HPDE6-E6E7 (cell line): ENCODE data around the gene TEPSIN.
A peak's percentile ranks its signal among the peaks of the same experiment; 100 is the strongest.

Experiments
- DNase-seq: peaks from one replicate; pipeline ENCODE4 v3.0.0; 2011; ENCODE audit warnings: missing footprints; ENCODE audit errors: extremely low spot score

Gene TEPSIN

GRCh38 chr17:81267390-81268067 is 28.7 kb upstream of the TEPSIN start:
- no peak for DNase-seq

DNA sequence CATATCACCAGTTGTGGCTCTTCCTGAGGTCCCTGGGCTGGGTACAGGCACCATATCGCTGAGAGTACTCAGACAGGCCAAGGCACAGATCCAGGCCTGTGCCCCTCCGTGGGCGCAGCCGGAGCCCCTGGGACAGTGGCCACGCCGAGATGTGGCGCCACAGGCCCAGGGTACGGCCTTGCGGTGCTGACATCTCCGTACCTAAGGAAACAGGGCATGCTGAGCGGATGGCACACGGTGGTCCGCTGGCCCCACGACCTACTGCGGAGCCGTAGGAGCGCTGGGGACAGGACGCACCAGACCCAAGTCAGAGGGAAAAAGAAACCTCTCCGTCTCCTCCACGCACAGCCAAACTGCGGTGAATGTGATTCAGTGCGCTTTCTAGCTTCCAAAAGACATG is 26.7 kb upstream of the TEPSIN start:
- no peak for DNase-seq

GRCh38 chr17:81264640-81265039 is 25.8 kb upstream of the TEPSIN start:
- no peak for DNase-seq

DNA sequence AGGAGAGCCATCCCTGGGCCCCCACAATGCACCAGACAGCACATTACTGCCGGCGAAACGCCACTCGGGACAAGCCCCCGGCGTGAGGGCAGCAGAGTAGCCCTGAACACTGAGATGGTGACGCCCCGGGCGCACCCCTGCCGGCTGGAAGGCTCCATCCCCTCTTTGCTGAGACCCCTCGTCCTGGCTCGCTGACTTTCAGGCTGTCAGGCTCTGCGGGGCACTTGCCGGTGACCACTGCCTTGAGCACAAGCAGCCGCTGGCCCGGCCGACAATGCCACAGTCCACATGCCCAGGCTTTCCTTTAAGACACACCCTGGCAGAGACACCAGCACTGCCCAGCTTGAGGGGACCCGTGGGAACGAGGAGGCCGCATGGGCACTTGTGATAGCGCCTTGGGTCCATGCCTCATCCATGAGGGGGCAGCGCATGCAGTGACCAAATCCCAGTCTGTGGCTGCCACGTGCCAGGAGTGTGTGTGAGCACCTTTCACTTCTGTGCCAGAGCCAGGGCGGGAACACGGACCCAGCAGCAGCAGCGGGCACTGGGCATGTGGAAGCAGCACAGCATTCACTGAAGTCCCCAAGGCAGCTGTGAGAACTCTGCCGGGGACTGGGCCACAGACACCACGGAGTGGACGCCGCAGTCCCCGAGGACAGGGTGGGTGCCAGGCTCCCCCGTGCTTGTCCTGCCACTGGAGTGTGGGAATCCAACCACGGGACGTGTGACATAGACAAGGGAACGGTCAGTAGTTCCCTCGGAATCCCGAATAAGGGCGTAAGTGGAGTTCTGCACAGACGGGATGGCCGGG is 24.7 kb upstream of the TEPSIN start:
- no peak for DNase-seq

DNA sequence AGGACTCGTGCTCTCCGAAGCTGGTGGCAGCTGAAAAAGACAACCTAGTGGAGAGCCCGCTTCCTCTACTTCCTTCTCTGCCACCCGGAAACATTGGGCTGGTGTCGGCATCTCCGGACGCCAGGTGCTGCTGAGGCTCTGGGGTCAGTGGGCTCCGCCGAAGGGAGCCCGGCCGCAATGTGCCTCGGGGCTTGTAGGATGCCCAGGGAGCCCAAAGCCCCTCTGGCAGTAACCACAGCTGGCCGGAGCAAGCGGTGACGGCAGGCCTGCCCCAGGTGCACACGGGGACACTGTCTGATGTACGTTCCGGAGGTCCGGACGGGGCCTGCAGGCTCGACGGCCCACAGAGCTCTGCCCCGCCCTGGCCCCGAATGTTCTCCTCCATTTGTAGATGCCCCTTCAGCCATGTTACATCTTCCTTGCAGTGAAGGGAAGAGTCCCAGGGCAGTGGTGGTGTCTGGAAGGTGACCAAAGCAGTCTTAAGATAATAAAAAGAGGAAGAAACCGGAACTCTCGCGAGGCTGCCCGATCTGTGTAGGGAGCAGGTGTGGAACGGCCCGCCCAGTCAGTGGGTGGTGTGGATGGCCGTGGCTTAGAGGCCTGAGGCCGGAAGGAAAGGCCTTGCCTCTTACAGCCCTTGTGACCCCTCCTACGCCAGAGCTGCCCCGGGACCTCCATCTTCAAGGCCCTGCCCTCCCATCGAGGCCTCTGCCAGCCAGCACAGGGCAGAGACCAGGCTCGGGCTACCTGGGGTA is 22.9 kb upstream of the TEPSIN start:
- DNase-seq: no peak

DNA sequence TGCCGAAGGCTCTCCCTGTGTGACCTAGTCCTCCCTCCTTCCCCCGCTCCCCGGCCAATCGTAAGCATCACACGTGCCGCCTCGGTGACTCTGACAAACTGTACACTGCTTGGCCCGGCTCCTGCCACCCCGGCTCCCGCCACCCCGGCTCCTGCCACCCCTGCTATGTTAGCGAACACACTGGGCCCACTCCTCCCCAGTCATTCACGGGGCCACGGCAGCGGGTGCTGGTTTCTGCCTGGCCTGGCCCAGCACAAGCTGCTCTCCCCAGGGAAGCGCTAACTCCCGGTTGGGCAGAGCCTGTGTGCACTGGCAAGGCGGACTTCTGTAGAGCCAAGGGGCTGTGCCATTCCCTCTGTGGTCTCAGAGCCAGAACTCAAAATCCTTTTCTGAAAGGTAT is 22.2 kb upstream of the TEPSIN start:
- no peak for DNase-seq

GRCh38 chr17:81260641-81261040 is 21.8 kb upstream of the TEPSIN start:
- no peak for DNase-seq

- no peak for DNase-seq
Measured at GRCh38 chr17:81260171-81260570, 21.3 kb upstream of the TEPSIN start.

- no peak for DNase-seq
Measured at GRCh38 chr17:81259058-81259605, 20.3 kb upstream of the TEPSIN start.

DNA sequence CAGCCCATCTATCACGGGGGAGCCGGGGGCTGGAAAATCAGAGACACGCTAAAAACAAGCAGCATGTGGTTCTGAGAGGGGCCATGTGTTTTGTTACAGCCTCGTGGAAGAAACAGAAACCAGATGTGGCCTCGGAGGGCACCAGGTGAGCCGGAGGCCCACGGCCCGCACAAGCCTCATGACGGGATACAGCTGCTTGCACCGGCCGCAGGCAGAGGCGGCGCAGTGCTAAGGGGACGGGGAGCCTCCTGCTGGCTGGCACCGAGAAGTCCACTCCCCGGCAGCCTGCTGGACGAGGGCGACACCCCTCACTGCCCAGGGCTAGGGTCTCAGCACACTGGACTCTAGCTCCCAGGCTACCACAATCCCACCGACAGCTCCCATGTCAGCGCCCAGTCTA is 19.4 kb upstream of the TEPSIN start:
- DNase-seq: no peak

DNA sequence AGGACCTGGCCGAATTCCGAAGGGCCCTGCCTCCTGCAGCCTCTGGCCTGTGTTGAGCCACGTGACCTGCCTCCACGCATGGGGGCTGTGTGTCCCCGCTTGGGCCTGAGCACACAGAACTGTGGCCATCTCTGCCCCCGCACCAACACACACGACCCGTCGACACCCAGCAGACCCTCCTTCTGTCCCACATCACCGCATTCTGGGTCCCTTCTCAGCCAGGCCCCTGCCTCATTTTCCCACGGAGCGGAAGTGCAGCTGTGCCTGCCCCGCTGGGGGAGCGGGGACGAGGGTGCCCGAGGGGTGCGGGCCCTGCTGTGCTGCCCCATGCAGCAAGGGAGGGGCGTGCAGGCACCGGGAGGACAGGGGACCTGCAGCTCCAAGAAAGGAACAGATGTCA is 18.7 kb upstream of the TEPSIN start:
- DNase-seq: no peak

DNA sequence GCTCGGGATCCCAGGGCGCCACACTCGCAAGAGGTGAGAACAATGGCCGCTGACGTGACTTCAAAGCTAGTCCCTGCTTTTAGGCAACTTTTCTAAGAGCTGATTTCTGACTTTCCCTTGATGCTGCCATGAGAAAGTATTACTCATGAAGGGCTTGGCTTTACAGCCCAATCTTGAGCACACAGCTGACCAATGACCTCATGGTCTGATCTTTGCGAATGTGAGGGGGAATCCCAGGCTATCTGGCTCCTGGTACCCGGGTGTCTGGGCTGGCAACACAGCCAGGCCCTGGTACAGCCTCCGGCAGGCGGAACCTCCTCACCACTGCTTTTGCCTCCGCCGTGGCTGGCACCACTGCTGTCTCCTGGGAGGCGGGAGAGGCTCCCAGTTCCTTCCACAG is 17.8 kb upstream of the TEPSIN start:
- no peak for DNase-seq

GRCh38 chr17:81254955-81255717 is 16.3 kb upstream of the TEPSIN start:
- DNase-seq: peak; percentile 86

DNA sequence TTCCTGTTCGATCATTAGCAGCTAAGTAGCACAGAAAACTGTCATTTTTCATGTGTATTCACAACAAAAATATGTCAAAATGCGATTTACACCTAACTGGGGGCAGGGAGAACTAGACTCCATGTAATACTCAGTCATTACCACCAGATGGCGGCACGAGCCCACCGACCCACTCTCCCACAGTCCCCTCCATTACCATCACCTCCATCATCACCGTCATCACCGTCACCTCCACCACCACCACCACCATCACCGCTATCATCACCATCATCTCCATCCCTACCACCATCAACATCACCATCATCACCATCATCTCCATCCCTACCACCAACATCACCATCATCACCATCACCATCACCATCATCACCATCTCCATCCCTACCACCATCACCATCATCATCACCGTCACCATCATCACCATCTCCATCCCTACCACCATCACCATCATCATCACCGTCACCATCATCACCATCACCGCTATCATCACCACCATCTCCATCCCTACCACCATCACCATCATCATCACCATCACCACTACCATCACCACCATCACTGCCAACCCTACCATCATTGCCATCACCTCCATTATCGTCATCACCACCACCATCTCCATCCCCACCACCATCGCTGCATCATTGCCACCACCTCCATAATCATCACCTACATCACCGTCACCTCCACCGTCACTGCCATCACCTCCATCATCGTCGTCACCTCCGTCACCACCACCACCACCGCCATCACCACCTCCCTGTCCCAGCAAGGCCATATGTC is 14.7 kb upstream of the TEPSIN start:
- no peak for DNase-seq

DNA sequence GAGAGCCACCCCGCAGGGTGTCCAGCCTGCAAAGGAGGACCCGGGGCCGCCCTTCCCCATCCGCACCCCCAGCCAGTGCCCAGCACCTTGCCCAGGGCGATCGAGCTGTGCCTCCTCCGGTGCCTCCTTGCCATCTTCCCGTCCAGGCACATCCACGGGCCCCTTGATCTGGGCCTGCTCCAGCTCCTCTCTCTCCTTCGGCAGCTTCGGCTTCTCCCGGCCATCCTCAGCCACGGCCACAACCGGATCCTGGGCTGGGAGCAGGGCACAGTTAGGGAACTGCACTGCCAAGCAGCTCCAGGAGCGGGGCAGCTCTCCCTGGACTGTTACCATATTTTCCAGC is 14.1 kb upstream of the TEPSIN start:
- no peak for DNase-seq

- no peak for DNase-seq
Measured at GRCh38 chr17:81252326-81252986, 13.6 kb upstream of the TEPSIN start.

GRCh38 chr17:81251709-81252301 is 12.9 kb upstream of the TEPSIN start:
- DNase-seq: no peak

DNA sequence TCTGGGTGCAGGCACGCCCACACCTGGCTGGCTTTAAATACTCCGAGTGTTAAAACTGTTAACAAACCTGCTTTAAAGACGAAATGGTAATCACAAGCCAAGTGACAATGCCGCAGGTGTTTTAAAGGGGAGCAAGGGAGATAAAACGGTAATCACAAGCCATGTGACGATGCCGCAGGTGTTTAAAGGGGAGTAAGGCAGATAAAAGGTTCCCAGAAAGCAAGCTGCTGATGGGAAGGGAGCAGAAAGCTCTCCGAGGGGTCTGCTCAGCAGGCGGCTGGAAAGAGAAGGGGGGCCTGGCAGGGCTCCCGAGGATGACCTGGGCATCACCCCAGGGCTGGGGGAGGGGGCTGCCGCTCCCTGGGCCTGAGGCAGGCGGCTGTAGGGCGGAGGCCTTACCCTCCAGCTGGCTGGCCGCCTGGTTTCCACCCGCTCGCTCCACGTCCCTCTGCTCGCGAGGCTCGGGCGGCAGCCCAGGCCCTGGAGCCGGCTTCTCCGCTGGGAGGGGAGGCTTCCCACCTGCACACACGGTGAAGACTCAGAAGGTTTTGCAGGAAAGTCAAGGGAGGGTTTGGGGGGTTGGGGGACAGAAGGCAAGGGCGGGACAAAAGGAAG is 12.3 kb upstream of the TEPSIN start:
- no peak for DNase-seq

DNA sequence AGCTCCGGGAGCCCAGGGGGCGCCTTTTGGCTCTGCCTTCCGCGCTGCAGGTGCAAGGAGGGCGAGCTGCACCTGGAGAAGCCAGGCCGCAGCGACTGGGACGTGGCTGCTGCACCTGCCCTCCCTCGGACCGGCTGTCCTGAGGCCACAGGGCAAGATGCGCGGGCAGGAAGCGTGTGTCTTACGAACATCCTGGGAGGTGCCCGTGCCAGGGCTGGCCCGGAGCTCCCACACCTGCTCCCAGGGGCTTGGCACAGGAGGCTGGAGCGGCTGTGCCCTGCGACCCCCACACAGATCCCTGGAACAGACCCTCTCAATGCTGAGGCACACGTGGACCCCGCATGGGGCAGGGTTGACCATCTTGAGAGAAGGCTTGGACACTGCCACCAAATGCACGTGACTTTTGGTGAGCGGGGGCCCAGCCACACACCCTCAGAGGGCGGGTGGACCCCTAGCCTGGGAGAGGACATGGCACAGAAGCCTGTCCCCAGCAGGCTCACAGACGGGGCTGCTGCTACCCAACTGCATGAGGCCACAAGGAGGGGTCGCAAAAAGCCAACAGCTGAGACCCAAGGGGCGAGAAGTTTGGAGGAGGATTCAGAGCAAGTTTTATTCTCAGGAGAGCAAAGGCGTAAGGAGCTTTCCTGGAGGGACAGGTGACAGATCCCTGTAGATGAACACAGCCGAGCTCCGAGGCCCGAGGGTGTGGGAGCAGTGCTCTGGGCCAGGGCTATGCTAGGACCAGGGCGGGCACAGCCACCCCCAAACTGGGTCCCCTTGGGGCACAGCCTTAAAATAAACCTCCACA is 11.6 kb upstream of the TEPSIN start:
- no peak for DNase-seq
